ENCODE results near the gene TMEM63B. TPM values are rescaled to one million over a fixed set of nuclear protein-coding genes. Genes with fewer than 3 reads are reported as not detected.

TMEM63B gene
- total and polyA plus RNA-seq, 4 donors: 49.0 to 94.5 (median 88.3) TPM

DNA sequence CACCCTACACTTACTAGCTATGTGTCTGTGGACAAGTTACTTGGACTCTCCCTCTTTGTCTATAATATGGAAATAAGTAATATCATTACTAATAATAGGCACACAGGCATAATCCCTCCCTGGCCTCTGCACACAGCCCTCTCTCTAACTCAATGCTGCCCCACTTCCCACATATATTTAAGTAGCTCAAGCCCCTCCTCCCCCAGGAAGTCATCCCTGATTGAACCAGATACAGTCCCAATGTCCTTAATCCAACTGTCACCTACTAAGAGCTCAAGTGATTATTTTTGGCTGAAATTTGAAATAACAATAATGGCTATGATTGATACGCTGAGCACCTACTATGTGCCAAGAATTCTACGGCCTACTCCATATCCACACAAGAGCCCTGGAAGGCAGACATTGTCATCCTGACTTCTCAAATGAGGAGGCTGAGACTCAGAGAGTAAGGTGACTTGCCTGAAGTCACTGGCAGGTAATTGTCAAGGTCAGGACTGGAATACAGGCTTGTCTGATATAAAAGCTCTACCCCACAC, 29.5 kb upstream of the TMEM63B start:
- ATAC-seq (ENCODE audit: insufficient read depth, low FRiP score): no peak
- H3K9me3 ChIP-seq (ENCODE audit: control insufficient read depth in 4 of 4, insufficient read depth in 3 of 4, low read length in 3 of 4): no peaks in the 10 kb centered on the region
- no peak overlapping the region for H3K27ac ChIP-seq (ENCODE audit: low read depth in 1 of 2, low read length in 1 of 2)
- H3K4me1 ChIP-seq (ENCODE audit: control insufficient read depth in 5 of 5, insufficient read depth in 5 of 5, low read length in 5 of 5): peaks cover 0 to 6% (median 0%) of the 10 kb centered on the region in 5 donors
- H3K27me3 ChIP-seq (ENCODE audit: control insufficient read depth in 3 of 3, insufficient read depth in 3 of 3, low read length in 2 of 3): no peaks in the 10 kb centered on the region
- no peak for DNase-seq
- H3K4me3 ChIP-seq: no peak overlapping the region
- H3K36me3 ChIP-seq (ENCODE audit: control insufficient read depth in 4 of 4, insufficient read depth in 4 of 4, low read length in 4 of 4): peaks cover 0 to 12% (median 2%) of the 10 kb centered on the region in 4 donors
- WGBS, 2 donors: 76 to 91% methylated on average over 2 of the region's 2 CpGs
- no peak overlapping the region for H3K9ac ChIP-seq (ENCODE audit: insufficient read depth in 1 of 2, low read length in 2 of 2)
- TF ChIP-seq CTCF (IDR thresholded peaks at IDR 0.05; ENCODE audit: control extremely low read depth, extremely low read depth): no peak

DNA sequence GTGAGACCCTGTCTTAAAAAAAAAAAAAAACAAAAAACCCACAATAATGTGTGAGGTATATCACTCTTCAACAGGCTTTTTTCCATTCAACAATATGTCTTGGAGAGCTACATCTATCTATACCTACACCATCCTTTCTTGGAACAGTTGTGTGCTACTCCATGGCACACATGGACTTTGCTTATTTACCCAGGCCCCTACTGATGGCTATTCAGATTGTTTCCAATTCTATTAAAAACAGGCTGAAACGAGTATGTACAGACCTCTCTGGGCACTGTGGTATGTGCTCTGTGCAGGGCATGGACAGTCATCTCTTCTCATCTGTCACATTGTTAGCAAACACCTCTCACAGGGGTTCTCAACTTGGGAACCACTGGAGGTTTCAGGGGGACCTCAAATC, 28.2 kb upstream of the TMEM63B start:
- ATAC-seq (ENCODE audit: insufficient read depth, low FRiP score) (no peak), DNase-seq (no peak)
- Histone ChIP-seq H3K4me1 (ENCODE audit: control insufficient read depth in 5 of 5, insufficient read depth in 5 of 5, low read length in 5 of 5) (peaks cover 0 to 15% (median 0%) of the 10 kb centered on the region in 5 donors), H3K9ac (ENCODE audit: insufficient read depth in 1 of 2, low read length in 2 of 2) (no peak overlapping the region), H3K27me3 (ENCODE audit: control insufficient read depth in 3 of 3, insufficient read depth in 3 of 3, low read length in 2 of 3) (no peaks in the 10 kb centered on the region), H3K9me3 (ENCODE audit: control insufficient read depth in 4 of 4, insufficient read depth in 3 of 4, low read length in 3 of 4) (no peaks in the 10 kb centered on the region), H3K36me3 (ENCODE audit: control insufficient read depth in 4 of 4, insufficient read depth in 4 of 4, low read length in 4 of 4) (peaks cover 0 to 24% (median 7%) of the 10 kb centered on the region in 4 donors), H3K4me3 (no peak overlapping the region), H3K27ac (ENCODE audit: low read depth in 1 of 2, low read length in 1 of 2) (no peak overlapping the region)
- TF ChIP-seq CTCF (IDR thresholded peaks at IDR 0.05; ENCODE audit: control extremely low read depth, extremely low read depth): no peak
- WGBS, 2 donors: 43 to 76% methylated on average over 1 of the region's 1 CpG

DNA sequence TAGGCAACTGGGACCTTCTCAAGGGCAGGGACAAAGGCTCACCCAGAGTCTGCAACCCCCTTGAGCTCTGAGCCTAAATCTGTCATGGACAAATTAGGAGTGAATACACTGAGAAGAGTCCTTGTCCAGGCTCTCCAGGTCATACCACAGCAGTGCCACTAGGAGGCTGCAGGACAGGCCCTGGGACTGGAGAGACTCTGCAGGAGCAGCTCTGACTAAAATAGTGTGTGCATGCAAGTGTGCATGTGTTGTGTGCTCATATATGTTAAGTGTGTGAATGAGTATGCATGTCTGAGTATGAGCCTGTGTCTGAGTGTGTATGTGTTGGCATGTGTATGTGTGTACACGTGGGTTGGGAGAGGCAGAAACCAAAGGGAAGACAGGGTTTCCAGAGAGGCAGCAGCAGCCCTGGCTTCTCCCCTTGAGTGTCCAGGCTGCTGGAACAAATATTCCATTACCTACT, 27.2 kb upstream of the TMEM63B start:
- Histone ChIP-seq H3K27ac (ENCODE audit: low read depth in 1 of 2, low read length in 1 of 2) (no peak overlapping the region), H3K9ac (ENCODE audit: insufficient read depth in 1 of 2, low read length in 2 of 2) (no peak overlapping the region), H3K4me3 (no peak overlapping the region), H3K27me3 (ENCODE audit: control insufficient read depth in 3 of 3, insufficient read depth in 3 of 3, low read length in 2 of 3) (no peaks in the 10 kb centered on the region), H3K9me3 (ENCODE audit: control insufficient read depth in 4 of 4, insufficient read depth in 3 of 4, low read length in 3 of 4) (no peaks in the 10 kb centered on the region), H3K4me1 (ENCODE audit: control insufficient read depth in 5 of 5, insufficient read depth in 5 of 5, low read length in 5 of 5) (peaks cover 0 to 19% (median 2%) of the 10 kb centered on the region in 5 donors), H3K36me3 (ENCODE audit: control insufficient read depth in 4 of 4, insufficient read depth in 4 of 4, low read length in 4 of 4) (peaks cover 0 to 29% (median 6%) of the 10 kb centered on the region in 4 donors)
- TF ChIP-seq CTCF (IDR thresholded peaks at IDR 0.05; ENCODE audit: control extremely low read depth, extremely low read depth): no peak
- 43 to 85% methylated on average over 1 of the region's 1 CpG for WGBS, 2 donors
- ATAC-seq (ENCODE audit: insufficient read depth, low FRiP score): no peak
- DNase-seq: no peak

DNA sequence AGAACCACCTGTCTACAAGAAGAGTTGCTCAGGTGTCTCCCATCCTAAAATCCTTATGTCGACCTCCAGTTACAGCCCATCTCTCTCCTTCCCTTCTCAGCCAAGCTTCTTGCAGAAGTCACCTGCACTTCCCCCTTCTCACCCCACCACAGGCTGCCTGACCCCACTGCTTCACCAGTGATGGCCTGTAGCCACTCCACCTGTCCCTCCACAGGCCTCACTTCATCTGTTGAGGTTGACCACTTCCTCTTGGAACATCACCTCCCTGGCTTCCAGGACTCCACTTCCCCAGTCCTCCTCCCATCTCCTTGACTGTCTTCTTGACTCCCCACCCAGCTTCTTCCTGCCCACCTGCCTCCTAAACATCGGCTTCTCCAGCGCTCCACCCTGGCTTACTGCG, 25.5 kb upstream of the TMEM63B start:
- Histone ChIP-seq H3K9ac (ENCODE audit: insufficient read depth in 1 of 2, low read length in 2 of 2) (no peak overlapping the region), H3K36me3 (ENCODE audit: control insufficient read depth in 4 of 4, insufficient read depth in 4 of 4, low read length in 4 of 4) (peaks cover 0 to 30% (median 8%) of the 10 kb centered on the region in 4 donors), H3K9me3 (ENCODE audit: control insufficient read depth in 4 of 4, insufficient read depth in 3 of 4, low read length in 3 of 4) (no peaks in the 10 kb centered on the region), H3K4me3 (no peak overlapping the region), H3K27ac (ENCODE audit: low read depth in 1 of 2, low read length in 1 of 2) (no peak overlapping the region), H3K4me1 (ENCODE audit: control insufficient read depth in 5 of 5, insufficient read depth in 5 of 5, low read length in 5 of 5) (peaks cover 0 to 24% (median 9%) of the 10 kb centered on the region in 5 donors), H3K27me3 (ENCODE audit: control insufficient read depth in 3 of 3, insufficient read depth in 3 of 3, low read length in 2 of 3) (no peaks in the 10 kb centered on the region)
- no peak for DNase-seq
- no peak for ATAC-seq (ENCODE audit: insufficient read depth, low FRiP score)
- no peak for TF ChIP-seq CTCF (IDR thresholded peaks at IDR 0.05; ENCODE audit: control extremely low read depth, extremely low read depth)
- 78 to 85% methylated on average over 4 of the region's 4 CpGs for WGBS, 2 donors
